Measurements from ENCODE around the gene ABCF2.
A peak's percentile ranks its signal among the peaks of the same experiment; 100 is the strongest.

Gene ABCF2

GRCh38 chr7:151244841-151245346, 17.9 kb upstream of the ABCF2 start:
- peak overlapping the region; percentile 41 for H3K4me3 ChIP-seq (ENCODE audit: low read length)
- DNase-seq (ENCODE audit: low read depth): no peak
- no peak for TF ChIP-seq CTCF (conservative IDR thresholded peaks at IDR 0.05; ENCODE audit: low read depth, low read length)

GRCh38 chr7:151244196-151244840, 17.3 kb upstream of the ABCF2 start:
- no peak for DNase-seq (ENCODE audit: low read depth)
- no peak overlapping the region for H3K4me3 ChIP-seq (ENCODE audit: low read length)
- peak; percentile 97 for TF ChIP-seq CTCF (conservative IDR thresholded peaks at IDR 0.05; ENCODE audit: low read depth, low read length)

GRCh38 chr7:151243408-151244195, 16.6 kb upstream of the ABCF2 start:
- TF ChIP-seq CTCF (conservative IDR thresholded peaks at IDR 0.05; ENCODE audit: low read depth, low read length): no peak
- DNase-seq (ENCODE audit: low read depth): no peak
- H3K4me3 ChIP-seq (ENCODE audit: low read length): no peak overlapping the region

- H3K4me3 ChIP-seq (ENCODE audit: low read length): no peak overlapping the region
- TF ChIP-seq CTCF (conservative IDR thresholded peaks at IDR 0.05; ENCODE audit: low read depth, low read length): no peak
- DNase-seq (ENCODE audit: low read depth): no peak
Observed at GRCh38 chr7:151243045-151243349, 16.0 kb upstream of the ABCF2 start.

GRCh38 chr7:151242159-151243044, 15.4 kb upstream of the ABCF2 start:
- TF ChIP-seq CTCF (conservative IDR thresholded peaks at IDR 0.05; ENCODE audit: low read depth, low read length): no peak
- no peak overlapping the region for H3K4me3 ChIP-seq (ENCODE audit: low read length)

GRCh38 chr7:151241755-151242096, 14.7 kb upstream of the ABCF2 start:
- TF ChIP-seq CTCF (conservative IDR thresholded peaks at IDR 0.05; ENCODE audit: low read depth, low read length): no peak
- H3K4me3 ChIP-seq (ENCODE audit: low read length): no peak overlapping the region
- DNase-seq (ENCODE audit: low read depth): no peak

More at GRCh38 chr7:151242159-151243044, 15.4 kb upstream of the ABCF2 start:
- no peak for DNase-seq (ENCODE audit: low read depth)

Measured in retinal pigment epithelial cell (primary cell).